Mucosa of stomach (tissue), 1 donor: ENCODE measurements around the gene LRP8.
"Not testable (repeated sequence)": the region's sequence is repeated elsewhere in the genome, so short reads cannot be mapped to it uniquely, and the experiment has no call there.

Experiments
- H3K27me3 ChIP-seq: one replicate; pipeline ENCODE4 v1.7.0; 2013; ENCODE audit warnings: mild to moderate bottlenecking, low read length; ENCODE audit not compliant: control insufficient read depth, insufficient read depth
- H3K36me3 ChIP-seq: one replicate; pipeline ENCODE4 v1.7.0; 2013; ENCODE audit warnings: low read length; ENCODE audit not compliant: control insufficient read depth, insufficient read depth
- H3K4me1 ChIP-seq: one replicate; pipeline ENCODE4 v1.7.0; 2013; ENCODE audit warnings: mild to moderate bottlenecking, low read length; ENCODE audit not compliant: control insufficient read depth, insufficient read depth
- H3K4me3 ChIP-seq: one replicate; pipeline ENCODE4 v1.7.0; 2013; ENCODE audit warnings: low read length
- H3K9ac ChIP-seq: one replicate; pipeline ENCODE4 v1.7.0; 2013; ENCODE audit warnings: mild to moderate bottlenecking, low read length, moderate library complexity
- H3K9me3 ChIP-seq: one replicate; pipeline ENCODE4 v1.7.0; 2013; ENCODE audit warnings: mild to moderate bottlenecking, low read length, moderate library complexity; ENCODE audit not compliant: control insufficient read depth
- donor health status: Pancreatic carcinoma.

Gene LRP8

GRCh38 chr1:53288790-53289429 lies 39.0 kb downstream of the LRP8 start:
- Histone ChIP-seq H3K9ac (no peak overlapping the region), H3K36me3 (no peaks in the 10 kb centered on the region), H3K4me3 (no peak overlapping the region), H3K9me3 (no peaks in the 10 kb centered on the region), H3K4me1 (no peaks in the 10 kb centered on the region), H3K27me3 (no peaks in the 10 kb centered on the region)

- H3K9ac ChIP-seq, result no peak overlapping the region
- H3K36me3 ChIP-seq, result no peaks in the 10 kb centered on the region
- H3K4me1 ChIP-seq, result no peaks in the 10 kb centered on the region
- no peaks in the 10 kb centered on the region for H3K27me3 ChIP-seq
- H3K9me3 ChIP-seq, result no peaks in the 10 kb centered on the region
- H3K4me3 ChIP-seq, result no peak overlapping the region
Observed at GRCh38 chr1:53288002-53288789, 39.7 kb downstream of the LRP8 start.

GRCh38 chr1:53286955-53287354 lies 40.9 kb downstream of the LRP8 start:
- Histone ChIP-seq H3K27me3 (no peaks in the 10 kb centered on the region), H3K9ac (no peak overlapping the region), H3K36me3 (no peaks in the 10 kb centered on the region), H3K4me3 (no peak overlapping the region), H3K4me1 (no peaks in the 10 kb centered on the region), H3K9me3 (no peaks in the 10 kb centered on the region)

- Histone ChIP-seq H3K4me1 (no peaks in the 10 kb centered on the region), H3K9me3 (no peaks in the 10 kb centered on the region), H3K4me3 (no peak overlapping the region), H3K9ac (no peak overlapping the region), H3K36me3 (no peaks in the 10 kb centered on the region), H3K27me3 (no peaks in the 10 kb centered on the region)
Observed at GRCh38 chr1:53285969-53286760, 41.7 kb downstream of the LRP8 start.

GRCh38 chr1:53285546-53285945 lies 42.3 kb downstream of the LRP8 start:
- Histone ChIP-seq H3K4me1 (no peaks in the 10 kb centered on the region), H3K9me3 (no peaks in the 10 kb centered on the region), H3K36me3 (no peaks in the 10 kb centered on the region), H3K4me3 (no peak overlapping the region), H3K27me3 (no peaks in the 10 kb centered on the region), H3K9ac (no peak overlapping the region)

DNA sequence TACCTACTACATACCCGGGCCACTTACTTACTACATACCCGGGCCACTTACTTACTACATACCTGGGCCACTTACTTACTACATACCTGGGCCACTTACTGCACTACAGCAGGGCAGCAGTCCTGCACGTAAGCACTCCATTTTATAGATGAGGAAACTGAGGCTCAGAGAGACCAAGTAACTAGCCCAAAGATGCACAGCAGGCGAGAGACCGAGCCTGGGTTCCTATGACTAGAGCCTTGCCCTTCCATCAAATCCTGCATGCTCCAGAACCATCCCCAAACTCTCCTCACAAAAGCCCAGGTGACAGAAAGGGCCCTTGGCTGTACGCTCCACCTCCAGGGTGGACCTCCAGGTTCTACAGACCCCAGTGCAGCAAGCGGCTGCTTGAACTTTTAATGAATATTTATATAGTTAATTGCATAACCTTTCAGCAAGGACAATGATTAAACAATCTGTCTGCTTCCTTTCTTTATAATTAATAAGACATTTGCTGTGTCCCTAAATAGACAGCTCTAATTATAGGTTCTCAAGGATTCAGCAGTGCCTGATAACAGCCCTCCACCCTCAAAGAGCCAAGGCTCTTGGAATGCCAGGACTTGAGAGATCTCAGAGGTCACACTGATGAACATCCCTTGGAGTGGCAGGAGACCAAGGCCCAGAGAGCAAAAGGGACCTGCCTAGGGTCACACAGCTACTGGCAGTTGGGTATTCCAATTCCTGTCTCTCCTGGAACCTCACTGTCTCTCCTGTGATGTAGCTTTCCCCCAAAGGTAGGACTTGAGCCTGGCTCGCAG lies 43.4 kb downstream of the LRP8 start:
- Histone ChIP-seq H3K9ac (no peak overlapping the region), H3K4me3 (no peak overlapping the region), H3K27me3 (no peaks in the 10 kb centered on the region), H3K9me3 (no peaks in the 10 kb centered on the region), H3K36me3 (no peaks in the 10 kb centered on the region), H3K4me1 (no peaks in the 10 kb centered on the region)

DNA sequence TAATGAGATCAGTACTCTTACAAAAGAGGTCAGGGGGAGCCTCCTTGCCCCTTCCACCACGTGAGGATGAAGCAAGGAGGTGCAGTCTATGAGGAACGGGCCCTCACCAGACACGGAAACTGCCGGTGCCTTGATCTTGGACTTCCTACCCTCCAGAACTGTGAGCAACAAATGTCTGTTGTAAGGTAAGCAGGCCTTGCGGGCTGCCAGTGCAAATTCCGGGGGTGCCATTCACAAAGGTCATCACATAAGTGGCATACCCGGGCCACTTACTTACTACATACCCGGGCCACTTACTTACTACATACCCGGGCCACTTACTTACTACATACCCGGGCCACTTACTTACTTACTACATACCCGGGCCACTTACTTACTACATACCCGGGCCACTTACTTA lies 44.7 kb downstream of the LRP8 start:
- H3K9ac ChIP-seq, H3K4me3 ChIP-seq: not testable (repeated sequence)

GRCh38 chr1:53281133-53281532 lies 46.7 kb downstream of the LRP8 start:
- Histone ChIP-seq H3K9me3 (no peaks in the 10 kb centered on the region), H3K4me3 (no peak overlapping the region), H3K36me3 (no peaks in the 10 kb centered on the region), H3K27me3 (no peaks in the 10 kb centered on the region), H3K9ac (no peak overlapping the region), H3K4me1 (no peaks in the 10 kb centered on the region)

More for the DNA sequence above, 44.7 kb downstream of the LRP8 start:
- H3K27me3 ChIP-seq, H3K9me3 ChIP-seq, H3K36me3 ChIP-seq, H3K4me1 ChIP-seq: not testable (repeated sequence)

DNA sequence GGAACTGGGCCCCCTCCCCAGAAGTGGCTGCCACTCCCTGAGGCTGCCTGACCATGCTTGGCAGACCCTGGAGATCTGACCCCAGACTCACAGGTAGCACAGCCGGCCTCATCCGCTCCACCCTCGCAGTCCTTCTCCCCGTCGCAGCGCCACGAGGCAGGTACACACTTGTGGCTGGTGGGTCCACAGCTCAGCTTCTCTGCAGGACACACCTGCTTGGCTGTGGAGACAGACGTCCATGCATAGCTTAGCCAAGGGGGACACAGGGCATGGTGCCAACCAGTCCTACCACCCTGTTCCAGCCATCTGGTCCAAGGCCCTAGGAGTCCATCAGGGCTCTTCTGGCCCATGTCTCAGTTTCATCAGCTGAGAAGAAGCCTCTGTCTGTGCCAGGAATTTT lies 47.4 kb downstream of the LRP8 start:
- Histone ChIP-seq H3K27me3 (no peaks in the 10 kb centered on the region), H3K9ac (no peak overlapping the region), H3K4me1 (no peaks in the 10 kb centered on the region), H3K9me3 (no peaks in the 10 kb centered on the region), H3K36me3 (no peaks in the 10 kb centered on the region), H3K4me3 (no peak overlapping the region)

DNA sequence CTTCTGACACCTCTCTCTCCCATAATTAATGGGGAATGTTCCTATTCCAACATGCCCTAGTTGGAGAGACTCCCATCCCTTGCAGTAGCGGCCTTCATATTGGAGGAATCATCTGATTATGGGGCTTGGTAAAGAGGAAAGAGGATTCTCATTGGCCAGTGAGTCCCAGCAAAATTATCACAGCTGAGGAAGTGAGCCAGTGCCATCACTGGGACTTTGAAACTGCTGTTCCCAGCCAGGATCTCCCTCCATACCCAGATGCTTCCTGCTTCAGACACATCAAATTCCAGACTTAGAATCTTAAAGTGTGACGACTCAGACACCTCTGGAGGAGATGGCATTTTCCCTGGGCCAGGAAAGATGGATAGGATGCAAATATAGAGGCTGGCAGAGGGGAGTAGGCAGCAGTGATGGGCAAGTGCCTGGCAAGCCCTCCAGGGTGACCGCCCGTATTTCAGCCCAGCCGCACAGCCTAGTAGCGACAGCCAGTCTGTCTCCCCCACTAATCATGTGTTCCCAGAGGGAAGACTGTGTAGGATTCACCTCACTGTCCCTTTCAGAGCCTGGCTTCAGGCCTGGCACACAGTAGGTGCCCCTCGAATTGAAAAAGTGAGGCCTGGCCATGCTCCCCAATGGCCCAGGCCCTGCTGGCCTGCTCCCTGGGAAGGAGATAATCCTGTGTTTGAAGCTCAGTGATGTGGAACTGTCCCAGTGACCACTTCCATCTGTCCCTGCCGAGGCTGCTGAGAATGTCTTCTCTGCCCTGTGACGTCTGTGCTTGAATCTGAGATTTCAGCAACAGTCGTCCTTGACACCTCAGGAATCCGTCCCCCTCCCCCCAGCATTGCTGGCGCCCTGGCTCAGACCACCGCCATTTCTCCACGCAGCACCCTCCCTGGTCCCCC lies 48.3 kb downstream of the LRP8 start:
- no peak overlapping the region for H3K4me3 ChIP-seq
- no peak overlapping the region for H3K9ac ChIP-seq
- no peaks in the 10 kb centered on the region for H3K36me3 ChIP-seq
- H3K27me3 ChIP-seq, result no peaks in the 10 kb centered on the region
- H3K9me3 ChIP-seq, result no peaks in the 10 kb centered on the region
- no peaks in the 10 kb centered on the region for H3K4me1 ChIP-seq

DNA sequence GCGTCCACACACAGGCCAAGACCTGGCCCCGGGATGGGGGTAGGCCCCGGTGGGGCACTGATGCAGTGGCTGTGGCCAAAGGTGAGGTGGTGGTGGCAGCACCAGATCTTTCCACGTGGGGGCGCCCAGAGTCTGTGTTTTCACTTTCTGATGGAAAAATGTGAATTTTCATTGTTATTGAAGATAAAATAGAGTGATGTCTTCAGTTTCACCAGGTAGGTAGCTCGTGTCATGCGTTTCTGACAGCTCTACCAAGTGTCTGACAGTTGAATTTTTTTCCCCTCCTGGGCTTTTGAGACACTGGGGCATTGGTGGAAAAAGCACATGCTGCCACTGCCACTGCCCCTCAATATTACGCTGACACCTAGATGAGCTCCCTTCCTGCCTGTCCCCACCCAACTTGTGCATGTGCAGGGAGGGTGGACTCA lies 49.6 kb downstream of the LRP8 start:
- no peak overlapping the region for H3K4me3 ChIP-seq
- no peaks in the 10 kb centered on the region for H3K9me3 ChIP-seq
- no peaks in the 10 kb centered on the region for H3K27me3 ChIP-seq
- no peak overlapping the region for H3K9ac ChIP-seq
- H3K36me3 ChIP-seq, result no peaks in the 10 kb centered on the region
- H3K4me1 ChIP-seq, result no peaks in the 10 kb centered on the region
